Keratinocyte (primary cell): ENCODE results near the gene ARMC6. TPM values are rescaled to one million over a fixed set of nuclear protein-coding genes. Genes with fewer than 3 reads are reported as not detected.

Experiments
- DNase-seq: peaks from one replicate; pipeline ENCODE4 v3.0.0-alpha.2; 2011; ENCODE audit warnings: low read depth, missing footprints, low spot score
- FAIRE-seq: peaks from 2 replicates; lab custom pipeline; 2011; peaks lifted over from hg19 to GRCh38; lab: Jason Lieb, UNC
- H2AFZ ChIP-seq: 2 replicates; pipeline ENCODE4 v1.6.0; 2012; ENCODE audit warnings: low read length, control low read depth, inconsistent platforms; ENCODE audit not compliant: control insufficient read depth
- H3K27ac ChIP-seq: 2 replicates; pipeline ENCODE4 v1.5.1; 2011; ENCODE audit warnings: low read length; ENCODE audit not compliant: control insufficient read depth, insufficient read depth
- H3K27me3 ChIP-seq: 3 replicates; pipeline ENCODE4 v1.6.0; 2011; ENCODE audit warnings: low read length; ENCODE audit not compliant: control insufficient read depth, insufficient read depth; ENCODE audit errors: extremely low read depth
- H3K36me3 ChIP-seq, 2 experiments: 2 replicates in 1 of 2; 3 replicates in 1 of 2; pipeline ENCODE4 v1.5.1; 2011; ENCODE audit warnings: low read length in 2 of 2, mild to moderate bottlenecking in 1 of 2; ENCODE audit not compliant: control insufficient read depth in 2 of 2, insufficient read depth in 2 of 2; ENCODE audit errors: extremely low read depth in 1 of 2
- H3K4me1 ChIP-seq: 3 replicates; pipeline ENCODE4 v1.5.1; 2011; ENCODE audit warnings: low read length; ENCODE audit not compliant: control insufficient read depth, insufficient read depth; ENCODE audit errors: extremely low read depth
- H3K4me2 ChIP-seq: 3 replicates; pipeline ENCODE4 v1.6.0; 2011; ENCODE audit warnings: low read depth, low read length; ENCODE audit not compliant: control insufficient read depth, insufficient read depth; ENCODE audit errors: extremely low read depth
- H3K4me3 ChIP-seq, 3 experiments: fragments of 200-600 bp in 1 of 3; sonication (generic) in 1 of 3; 2 replicates in 2 of 3; 3 replicates in 1 of 3; pipeline ENCODE4 v1.5.1; 2011 to 2016; ENCODE audit warnings: low read length in 3 of 3, mild to moderate bottlenecking in 3 of 3, control low read depth in 2 of 3, inconsistent platforms in 1 of 3, low read depth in 1 of 3, mixed read lengths in 1 of 3, mixed run types in 1 of 3, moderate library complexity in 1 of 3; ENCODE audit not compliant: control insufficient read depth in 2 of 3, insufficient read depth in 2 of 3; ENCODE audit errors: extremely low read depth in 1 of 3
- H3K79me2 ChIP-seq: 2 replicates; pipeline ENCODE4 v1.6.0; 2012; ENCODE audit warnings: low read length; ENCODE audit not compliant: control insufficient read depth, insufficient read depth
- H3K9ac ChIP-seq: 3 replicates; pipeline ENCODE4 v1.6.0; 2011; ENCODE audit warnings: low read length; ENCODE audit not compliant: control insufficient read depth, insufficient read depth; ENCODE audit errors: extremely low read depth
- H3K9me1 ChIP-seq: 3 replicates; pipeline ENCODE4 v1.6.0; 2011; ENCODE audit warnings: low read length; ENCODE audit not compliant: control insufficient read depth, insufficient read depth; ENCODE audit errors: extremely low read depth
- H3K9me3 ChIP-seq: 2 replicates; pipeline ENCODE4 v1.5.1; 2012; ENCODE audit warnings: low read depth, low read length; ENCODE audit not compliant: control insufficient read depth
- H4K20me1 ChIP-seq: 3 replicates; pipeline ENCODE4 v1.6.0; 2011; ENCODE audit warnings: low read length; ENCODE audit not compliant: control insufficient read depth, insufficient read depth; ENCODE audit errors: extremely low read depth
- CTCF ChIP-seq, 3 experiments: IDR thresholded peaks in 1 of 3; conservative IDR thresholded peaks in 1 of 3; optimal IDR thresholded peaks in 1 of 3; 2 replicates in 2 of 3; 3 replicates in 1 of 3; pipeline versions ENCODE3 to v1.5.1; 2011; ENCODE audit warnings: low read length in 3 of 3, mild to moderate bottlenecking in 3 of 3, moderate library complexity in 2 of 3, control low read depth in 1 of 3, inconsistent platforms in 1 of 3; ENCODE audit not compliant: insufficient read depth in 2 of 3; ENCODE audit errors: extremely low read depth in 1 of 3
- EZH2 ChIP-seq: IDR thresholded peaks from one replicate; pipeline ENCODE4 v1.6.1; 2012; ENCODE audit warnings: inconsistent platforms, mild to moderate bottlenecking, low read length, moderate library complexity
- dilution Hi-C: fragments of 300-500 bp; cut with MboI; formaldehyde crosslinking; loops from one replicate; pipeline ENCODE4 v1.7.0; 2020; ENCODE audit warnings: low sequenced_read_pairs; ENCODE audit not compliant: extremely low pct_ligation_motif_present
- polyA plus RNA-seq, 5 experiments: library from polyadenylated mRNA; depleted of rRNA in 3 of 5; stranded (reverse) in 3 of 5; stranded (forward) in 1 of 5; unstranded in 1 of 5; fragments of >200 nt; gene quantifications; 1 replicate in 1 of 5; 2 replicates in 3 of 5; 3 replicates in 1 of 5; pipeline versions ENCODE4 v1.2.1 to v1.2.3, GENCODE V29; 2011 to 2012; ENCODE audit warnings: missing spikeins in 2 of 5, low read depth in 1 of 5, low replicate concordance in 1 of 5

Gene ARMC6
- polyA plus RNA-seq, 1 donor (not counting 4 experiments of a cell fraction or from before 2014, with no cell fraction given): 23.8 TPM

DNA sequence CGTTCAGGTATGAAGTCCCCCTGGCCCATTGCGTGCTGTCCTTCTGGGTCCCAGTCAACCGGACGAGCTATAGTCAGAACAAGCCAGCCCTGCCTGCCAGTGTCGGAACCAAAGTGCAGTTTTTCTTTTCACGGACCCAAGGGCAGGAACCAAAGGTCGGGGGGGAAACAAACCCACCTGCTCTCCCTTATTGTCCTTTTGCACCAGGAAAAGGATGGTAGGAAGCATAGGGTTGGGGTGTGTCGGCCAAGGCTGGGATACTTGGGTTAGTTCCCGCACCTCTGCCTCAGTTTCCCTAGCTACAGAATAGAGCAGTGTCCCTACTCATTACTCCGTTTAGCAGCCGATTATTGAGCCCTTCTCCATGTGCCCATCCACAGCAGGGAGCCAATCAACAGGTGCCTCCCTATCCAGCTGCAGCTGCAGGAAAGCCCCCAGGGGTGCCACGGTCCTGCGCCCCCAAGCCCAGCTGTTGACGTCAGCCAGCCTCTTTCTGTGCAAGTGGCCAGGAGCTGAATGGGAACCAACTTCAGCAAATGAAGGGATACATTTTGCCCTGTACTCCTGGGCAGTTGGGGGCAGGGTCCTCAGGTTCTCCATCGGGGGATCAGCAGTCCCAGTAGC lies 21.0 kb downstream of the ARMC6 start:
- Histone ChIP-seq H2AFZ (no peak overlapping the region), H3K27me3 (no peaks in the 10 kb centered on the region), H3K27ac (no peak overlapping the region), H3K9me3 (no peaks in the 10 kb centered on the region), H3K79me2 (no peaks in the 10 kb centered on the region), H3K36me3 (peaks cover 36 to 39% of the 10 kb centered on the region in 2 experiments), H3K4me1 (peaks cover 12% of the 10 kb centered on the region), H3K4me2 (no peak overlapping the region), H4K20me1 (no peaks in the 10 kb centered on the region), H3K9me1 (peaks cover 4% of the 10 kb centered on the region), H3K9ac (no peak overlapping the region), H3K4me3 (no peak overlapping the region)
- no peak for FAIRE-seq
- no peak for DNase-seq
- TF ChIP-seq CTCF (optimal IDR thresholded peaks at IDR 0.05 in 1 of 3, IDR thresholded peaks at IDR 0.05 in 1 of 3, conservative IDR thresholded peaks at IDR 0.05 in 1 of 3; ENCODE audit: extremely low read depth in 1 of 3, insufficient read depth in 2 of 3, low read length in 3 of 3) (no peak), EZH2 (no peak)
- dilution Hi-C loops: no loop called here

- Histone ChIP-seq H2AFZ (no peak overlapping the region), H3K9ac (no peak overlapping the region), H3K9me3 (no peaks in the 10 kb centered on the region), H3K27ac (no peak overlapping the region), H3K36me3 (peaks cover 36 to 41% of the 10 kb centered on the region in 2 experiments), H3K4me3 (no peak overlapping the region), H3K4me1 (peaks cover 11% of the 10 kb centered on the region), H3K4me2 (no peak overlapping the region), H3K9me1 (peaks cover 4% of the 10 kb centered on the region), H4K20me1 (no peaks in the 10 kb centered on the region), H3K79me2 (no peaks in the 10 kb centered on the region), H3K27me3 (no peaks in the 10 kb centered on the region)
- FAIRE-seq (no peak), DNase-seq (no peak)
- no peak for TF ChIP-seq CTCF (optimal IDR thresholded peaks at IDR 0.05 in 1 of 3, IDR thresholded peaks at IDR 0.05 in 1 of 3, conservative IDR thresholded peaks at IDR 0.05 in 1 of 3; ENCODE audit: extremely low read depth in 1 of 3, insufficient read depth in 2 of 3, low read length in 3 of 3)
- TF ChIP-seq EZH2: no peak
- dilution Hi-C loops: no loop called here
These were observed 21.6 kb downstream of the ARMC6 start for GRCh38 chr19:19054939-19055440.
